Sigmoid colon (tissue), 7 donors: Measurements from ENCODE around the gene NME3. TPM values are rescaled to one million over a fixed set of nuclear protein-coding genes. Genes with fewer than 3 reads are reported as not detected.

Experiments used
- DNase-seq: peaks from one replicate; pipeline ENCODE4 v3.0.0-alpha.2; 2019
- H3K27ac ChIP-seq, 4 donors: fragments of 200-600 bp; sonication (generic); one replicate each; pipeline ENCODE4 v1.5.1; 2016 to 2019; ENCODE audit warnings: mild to moderate bottlenecking in 1 of 4
- H3K27me3 ChIP-seq, 3 donors: fragments of 200-600 bp; sonication (generic); one replicate each; pipeline ENCODE4 v1.5.1; 2019; ENCODE audit warnings: mild to moderate bottlenecking in 1 of 3
- H3K36me3 ChIP-seq, 4 donors: fragments of 200-600 bp; sonication (generic); one replicate each; pipeline ENCODE4 v1.5.1; 2016 to 2019
- H3K4me1 ChIP-seq, 4 donors: fragments of 200-600 bp; sonication (generic); one replicate each; pipeline ENCODE4 v1.5.1; 2017 to 2019
- H3K4me3 ChIP-seq, 4 donors: fragments of 200-600 bp; sonication (generic); one replicate each; pipeline ENCODE4 v1.5.1; 2017 to 2019; ENCODE audit warnings: mild to moderate bottlenecking in 2 of 4, moderate library complexity in 1 of 4
- H3K9me3 ChIP-seq, 4 donors: fragments of 200-600 bp in 3 of 4; sonication (generic) in 3 of 4; one replicate each; pipeline versions ENCODE4 v1.5.1 to v1.6.1; 2013 to 2019
- CTCF ChIP-seq, 4 experiments: fragments of 450-650 bp in 3 of 4; fragments of 200-600 bp in 1 of 4; IDR thresholded peaks; one replicate each; pipeline ENCODE4 v1.5.1; 2016 to 2019; ENCODE audit warnings: antibody characterized with exemption in 4 of 4, mild to moderate bottlenecking in 3 of 4, moderate library complexity in 2 of 4
- EP300 ChIP-seq, 4 donors: sonication (generic); formaldehyde crosslinking; IDR thresholded peaks; one replicate each; pipeline ENCODE4 v1.6.1; 2017; ENCODE audit warnings: antibody characterized with exemption in 4 of 4
- POLR2A ChIP-seq, 2 donors: fragments of 450-650 bp; IDR thresholded peaks; one replicate each; pipeline ENCODE4 v1.6.1; 2016; ENCODE audit warnings: antibody characterized with exemption in 2 of 2, mild to moderate bottlenecking in 2 of 2, moderate library complexity in 2 of 2
- POLR2AphosphoS5 ChIP-seq, 4 donors: sonication (generic); formaldehyde crosslinking; IDR thresholded peaks; one replicate each; pipeline ENCODE4 v1.6.1; 2017; ENCODE audit warnings: antibody characterized with exemption in 4 of 4
- WGBS, 2 donors: extraction: QIAGEN DNeasy Blood & Tissue Kit; methylation state at CpG; one replicate each; pipeline ENCODE4 v1.1.7; 2013; 5-methylcytosine and 5-hydroxymethylcytosine counted together
- intact Hi-C: fragments of 100-400 bp; cut with DNase I; formaldehyde crosslinking; loops from one replicate; pipeline ENCODE4 v1.15.1; 2023
- polyA plus RNA-seq, 3 donors: library from polyadenylated mRNA; stranded (reverse); fragments of 200-250 nt; gene quantifications; one replicate each; pipeline ENCODE4 v1.2.3, GENCODE V29; 2013
- total RNA-seq, 4 donors: library from RNA; depleted of rRNA; stranded (reverse); fragments of >200 nt; gene quantifications; one replicate each; pipeline ENCODE4 v1.1.0, GENCODE V29; 2016
- donor health status: healthy with polysubstance abuse.
- donor health status: Bipolar disorder and iron deficiency.
- donor health status: healthy.

NME3 gene
- total and polyA plus RNA-seq, 7 donors: 32.4 to 152 (median 87.8) TPM

DNA sequence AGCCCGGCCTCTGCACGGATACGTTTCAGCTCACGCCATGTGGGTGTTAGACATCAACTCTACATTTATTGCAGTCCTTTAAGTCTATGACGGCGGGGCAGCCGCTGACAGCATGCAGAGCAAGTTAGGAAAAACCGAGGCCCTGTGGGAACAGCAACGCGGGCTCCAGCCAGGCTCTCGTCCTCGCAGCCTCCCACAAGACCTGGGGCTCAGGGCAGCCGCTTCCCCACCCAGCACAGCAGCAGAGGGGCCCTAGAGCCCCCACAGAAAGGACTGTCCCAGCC lies 5.3 kb upstream of the NME3 start:
- intact Hi-C loops: loop anchor here (10.0 kb wide), 1 partner anchor 1092 kb away; the partner anchor contains the start of genes JMJD8 and STUB1
- Histone ChIP-seq H3K4me1 (peaks cover 0 to 52% (median 41%) of the 10 kb centered on the region in 4 donors), H3K36me3 (peaks cover 0 to 64% (median 42%) of the 10 kb centered on the region in 4 donors), H3K27ac (no peak overlapping the region), H3K27me3 (no peaks in the 10 kb centered on the region), H3K9me3 (no peaks in the 10 kb centered on the region), H3K4me3 (no peak overlapping the region)
- WGBS, 2 donors: 82 to 87% methylated on average over 13 of the region's 13 CpGs
- DNase-seq: no peak
- TF ChIP-seq EP300 (IDR thresholded peaks at IDR 0.05) (no peak), POLR2AphosphoS5 (IDR thresholded peaks at IDR 0.05) (no peak), POLR2A (IDR thresholded peaks at IDR 0.05) (no peak), CTCF (IDR thresholded peaks at IDR 0.05) (no peak)

- H3K27ac ChIP-seq: no peak overlapping the region
- H3K4me1 ChIP-seq: peaks cover 0 to 46% (median 37%) of the 10 kb centered on the region in 4 donors
- intact Hi-C loops: loop anchor here (10.0 kb wide), 1 partner anchor 1091 kb away; the partner anchor contains the start of genes JMJD8 and STUB1
- peaks cover 0 to 63% (median 42%) of the 10 kb centered on the region in 4 donors for H3K36me3 ChIP-seq
- no peak overlapping the region for H3K4me3 ChIP-seq
- 83 to 87% methylated on average over 28 of the region's 28 CpGs for WGBS, 2 donors
- no peaks in the 10 kb centered on the region for H3K9me3 ChIP-seq
- H3K27me3 ChIP-seq: no peaks in the 10 kb centered on the region
- TF ChIP-seq CTCF (IDR thresholded peaks at IDR 0.05) (no peak), EP300 (IDR thresholded peaks at IDR 0.05) (no peak), POLR2AphosphoS5 (IDR thresholded peaks at IDR 0.05) (no peak), POLR2A (IDR thresholded peaks at IDR 0.05) (no peak)
- no peak for DNase-seq
These were observed 4.7 kb upstream of the NME3 start for GRCh38 chr16:1775846-1776671.

DNA sequence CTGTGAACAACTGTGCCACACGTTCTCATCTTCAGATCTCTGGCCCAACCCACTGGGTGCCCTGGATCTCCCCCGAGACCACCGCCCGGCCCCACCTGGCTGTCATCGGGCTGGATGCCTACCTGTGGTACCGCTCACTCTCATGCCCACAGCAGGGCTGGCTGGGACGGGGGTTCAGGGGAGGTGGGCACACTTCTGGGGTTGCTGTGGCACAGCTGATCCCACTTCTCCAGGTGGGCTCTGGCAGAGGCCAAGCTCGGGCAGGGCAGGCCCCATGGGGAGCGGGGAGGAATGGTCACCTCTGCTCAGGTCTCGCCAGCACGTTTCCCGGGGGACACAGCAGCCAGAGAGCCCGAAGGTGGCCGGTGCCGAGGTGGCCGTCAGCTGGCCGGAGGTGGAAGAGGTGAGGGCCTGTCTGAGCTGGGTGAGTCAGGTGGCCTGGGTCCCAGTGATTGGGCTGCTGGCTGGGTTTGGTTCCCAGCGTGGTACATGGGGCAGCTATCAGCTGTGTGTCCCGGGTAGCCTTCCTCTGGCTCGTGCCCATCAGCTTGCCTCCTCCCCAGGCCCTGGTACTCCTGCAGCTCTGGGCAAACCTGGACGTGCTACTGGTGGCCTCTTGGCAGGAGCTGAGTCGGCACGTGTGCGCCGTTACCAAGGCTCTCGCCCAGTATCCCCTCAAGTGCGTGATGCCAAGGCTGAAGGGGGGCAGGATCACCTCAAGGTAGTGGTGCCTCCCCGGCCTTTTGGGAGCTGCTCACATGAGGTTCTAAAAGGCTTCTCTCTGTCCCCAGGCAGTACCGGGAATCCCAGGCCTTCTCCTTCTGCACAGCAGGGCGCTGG lies 3.9 kb upstream of the NME3 start:
- Histone ChIP-seq H3K4me1 (peaks cover 0 to 44% (median 37%) of the 10 kb centered on the region in 4 donors), H3K36me3 (peaks cover 0 to 55% (median 38%) of the 10 kb centered on the region in 4 donors), H3K9me3 (no peaks in the 10 kb centered on the region), H3K27ac (peak overlapping the region in 1 of 4 donors; percentile 97), H3K27me3 (no peaks in the 10 kb centered on the region), H3K4me3 (no peak overlapping the region)
- TF ChIP-seq POLR2AphosphoS5 (IDR thresholded peaks at IDR 0.05) (no peak), CTCF (IDR thresholded peaks at IDR 0.05) (no peak), EP300 (IDR thresholded peaks at IDR 0.05) (no peak), POLR2A (IDR thresholded peaks at IDR 0.05) (no peak)
- intact Hi-C loops: loop anchor here (10.0 kb wide), 1 partner anchor 1090 kb away; the partner anchor contains the start of genes JMJD8 and STUB1
- no peak for DNase-seq
- WGBS, 2 donors: 93 to 95% methylated on average over 30 of the region's 30 CpGs

DNA sequence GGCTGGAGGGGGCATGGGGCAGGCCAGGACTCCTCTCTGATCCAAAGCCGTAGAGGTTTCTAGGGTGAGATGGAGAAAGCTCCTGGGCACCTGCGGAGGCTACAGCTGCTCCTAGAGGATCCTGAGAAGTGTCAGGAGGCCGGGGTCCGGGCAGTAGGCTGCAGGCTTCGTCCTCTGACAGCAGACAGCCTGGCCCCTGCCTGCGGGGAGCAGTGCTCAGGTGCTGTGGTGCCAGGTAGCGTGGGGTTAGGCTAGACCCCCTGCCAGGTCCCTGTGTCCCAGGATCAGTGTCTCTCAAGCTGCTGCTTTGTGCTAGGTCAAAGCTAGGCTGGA lies 3.1 kb upstream of the NME3 start:
- Histone ChIP-seq H3K27me3 (no peaks in the 10 kb centered on the region), H3K27ac (peak overlapping the region; percentile 91 to 97 (median 96)), H3K4me1 (peaks cover 0 to 51% (median 40%) of the 10 kb centered on the region in 4 donors), H3K9me3 (no peaks in the 10 kb centered on the region), H3K36me3 (peaks cover 0 to 47% (median 31%) of the 10 kb centered on the region in 4 donors), H3K4me3 (peak overlapping the region in 2 of 4 donors; percentile 93)
- 86 to 93% methylated on average over 7 of the region's 7 CpGs for WGBS, 2 donors
- intact Hi-C loops: loop anchor here (5.0 to 10.0 kb wide), 2 partner anchors 67 to 1090 kb away; partner anchors contain the start of genes JMJD8, MAPK8IP3 and STUB1
- TF ChIP-seq CTCF (IDR thresholded peaks at IDR 0.05): no peak
- no peak for TF ChIP-seq POLR2AphosphoS5 (IDR thresholded peaks at IDR 0.05)
- no peak for TF ChIP-seq EP300 (IDR thresholded peaks at IDR 0.05)
- no peak for TF ChIP-seq POLR2A (IDR thresholded peaks at IDR 0.05)
- no peak for DNase-seq
